T-helper 22 cell (primary cell): ENCODE results near the gene LNX1.

Source experiments
- DNase-seq: peaks from one replicate; pipeline ENCODE4 v3.0.0-alpha.2; 2020; ENCODE audit warnings: low read depth

The LNX1 gene

DNA sequence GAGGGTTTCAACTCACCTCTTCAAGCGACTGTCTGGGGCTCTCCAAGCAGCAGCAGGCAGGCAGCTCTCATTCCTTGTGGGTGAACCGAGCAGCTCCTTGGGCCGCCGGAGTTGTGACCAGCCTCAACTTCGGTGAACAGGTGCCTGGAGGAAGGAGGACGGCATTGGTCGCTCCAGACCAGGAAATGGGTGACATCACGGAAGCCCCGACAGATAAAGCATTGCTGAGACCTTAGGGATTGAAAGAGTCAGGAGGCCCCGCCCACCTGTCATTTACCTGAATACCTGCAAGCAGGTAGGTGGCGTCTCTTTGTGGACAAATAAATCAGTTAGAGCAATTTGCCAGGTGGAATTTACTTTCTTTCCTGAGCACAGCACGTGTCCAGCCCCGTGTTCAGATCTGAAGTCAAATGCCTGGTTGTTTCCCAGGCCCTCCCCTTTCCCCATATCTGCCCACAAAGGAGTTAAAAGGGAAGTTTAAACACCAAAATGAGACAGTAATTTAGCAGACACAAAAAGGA is at the start of gene LNX1:
Gene LNX1, minus strand, starts transcription at position 115 of the 521 bp plus-strand sequence. CDS start 17,484 bp downstream, outside the sequence.
- no peak for DNase-seq

DNA sequence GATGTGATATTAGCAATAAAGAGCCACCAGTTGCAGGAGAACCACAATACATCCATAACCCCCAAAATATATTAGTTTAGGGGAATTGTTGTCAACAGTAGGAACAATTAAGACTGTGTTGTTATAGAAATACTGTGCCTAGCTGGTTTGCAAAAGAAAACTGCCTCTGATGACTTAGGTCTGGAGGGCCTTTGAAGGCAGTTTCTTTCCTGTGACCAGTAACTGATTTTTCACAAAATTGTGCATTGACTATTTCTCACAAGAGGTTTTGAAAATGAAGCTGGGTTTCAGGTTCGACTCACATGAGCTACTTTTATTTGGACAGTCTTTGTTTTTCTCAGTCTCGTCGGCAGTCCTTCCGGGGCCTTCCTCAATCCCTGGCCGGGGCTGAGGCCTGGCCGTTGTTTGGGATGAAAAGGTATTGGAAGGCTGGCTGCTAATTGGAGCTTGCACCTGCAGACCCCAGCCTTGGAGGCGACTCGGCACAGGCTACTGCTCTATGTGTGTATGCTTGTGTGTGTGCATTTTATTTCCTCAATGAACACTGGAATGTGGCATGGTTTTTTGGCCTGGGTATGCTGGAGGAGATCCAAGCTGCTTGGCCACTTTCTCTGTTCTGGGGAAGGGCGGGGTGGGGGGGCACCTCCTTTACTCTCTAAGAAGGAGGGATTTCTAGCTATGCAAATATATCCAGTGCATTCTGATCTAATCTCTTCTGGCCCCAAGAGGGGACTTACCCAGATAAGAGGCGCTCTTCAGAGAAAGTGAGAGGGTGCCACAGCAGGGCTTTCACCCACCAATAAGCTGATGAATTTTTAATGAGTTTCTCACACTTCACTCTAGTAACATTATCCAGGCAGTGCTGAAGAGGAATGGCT is 49.5 kb upstream of the LNX1 start:
- DNase-seq = no peak

DNA sequence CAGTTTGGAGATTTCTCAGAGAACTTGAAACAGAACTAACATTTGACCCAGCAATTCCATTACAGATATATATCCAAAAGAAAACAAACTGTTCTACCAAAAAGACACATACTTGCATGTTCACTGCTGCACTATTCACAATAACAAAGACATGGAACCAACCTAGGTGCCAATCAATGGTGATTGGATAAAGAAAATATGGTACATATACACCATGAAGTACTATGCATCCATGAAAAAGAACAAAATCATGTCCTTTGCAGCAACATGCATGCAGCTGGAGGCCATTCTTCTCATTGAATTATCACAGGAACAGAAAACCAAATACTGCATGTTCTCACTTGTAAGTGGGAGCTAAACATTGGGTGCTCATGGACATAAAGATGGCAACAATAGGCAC is 47.6 kb upstream of the LNX1 start:
- DNase-seq = no peak

DNA sequence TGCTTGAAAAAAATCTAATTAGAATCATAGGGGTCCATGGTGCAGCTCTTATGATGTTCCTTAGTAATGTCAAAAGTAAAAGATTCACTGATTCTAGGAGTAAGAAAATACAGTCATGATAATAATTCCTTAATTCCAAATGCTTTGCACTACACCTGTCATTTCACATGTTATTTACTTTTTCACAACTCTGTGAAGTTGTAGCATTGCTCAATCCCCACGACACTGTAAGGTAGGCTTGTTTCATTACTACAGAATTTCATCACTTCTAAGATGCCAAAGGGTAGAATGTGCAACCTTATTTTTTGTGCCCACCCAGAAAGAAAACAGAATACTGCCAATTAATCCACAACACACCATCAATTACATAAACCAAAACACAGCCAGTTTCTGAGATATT is 46.1 kb upstream of the LNX1 start:
- no peak for DNase-seq

DNA sequence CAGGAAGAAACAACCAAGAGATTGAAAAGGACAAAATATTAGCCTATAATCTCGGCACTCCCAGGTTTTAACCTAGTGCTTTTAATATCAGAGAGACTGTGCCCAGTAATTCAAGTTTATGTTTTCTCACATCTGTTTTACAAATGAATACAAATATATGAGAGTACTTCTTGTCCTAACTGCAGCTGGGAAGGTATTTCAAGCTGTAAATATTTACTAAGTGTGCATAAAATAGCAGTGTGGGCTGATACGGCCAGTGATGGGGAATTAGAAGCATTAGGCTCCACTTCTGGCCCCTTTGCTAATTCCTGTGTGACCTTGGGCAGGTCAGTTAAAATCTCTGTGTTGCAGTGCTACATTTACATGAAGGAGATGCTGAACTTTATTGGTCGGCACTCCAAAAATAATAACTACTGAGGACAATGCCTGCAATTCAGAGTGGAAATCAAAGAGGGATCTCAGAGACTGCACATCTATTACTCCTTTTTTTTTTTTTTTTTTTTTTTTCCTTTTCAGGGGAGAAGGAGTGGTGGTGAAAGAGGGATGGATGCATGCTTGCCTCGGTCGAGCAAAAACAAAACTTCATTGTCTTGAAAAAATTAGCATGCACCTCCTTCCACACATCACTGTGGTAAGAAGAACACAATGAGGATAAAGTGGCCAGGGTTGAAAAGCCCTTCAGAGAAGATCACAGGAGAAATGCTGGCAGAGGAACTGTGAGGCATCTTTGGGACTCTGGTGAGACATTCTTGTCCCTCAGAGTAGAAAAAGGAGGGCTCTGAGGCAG is 44.6 kb upstream of the LNX1 start:
- DNase-seq = no peak

DNA sequence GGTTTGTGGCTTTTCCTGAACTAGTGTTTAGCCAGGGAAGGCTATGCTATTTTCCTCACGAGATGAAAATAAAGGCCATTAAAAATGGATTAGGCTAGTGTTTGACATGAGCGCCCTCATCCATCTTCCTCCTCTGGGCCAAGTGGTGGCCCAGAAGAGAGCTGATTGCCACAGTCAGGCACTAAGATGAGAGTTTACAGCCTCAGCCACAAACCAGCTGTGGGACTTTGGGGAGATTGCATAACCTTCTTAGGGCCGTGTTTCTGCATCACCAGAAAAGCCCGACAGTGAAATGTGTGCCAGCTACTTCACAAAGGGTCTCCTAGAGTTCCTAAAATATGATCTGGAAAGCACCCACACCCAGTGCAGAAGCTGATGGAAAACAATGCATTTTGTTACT is 42.3 kb upstream of the LNX1 start:
- DNase-seq = no peak

DNA sequence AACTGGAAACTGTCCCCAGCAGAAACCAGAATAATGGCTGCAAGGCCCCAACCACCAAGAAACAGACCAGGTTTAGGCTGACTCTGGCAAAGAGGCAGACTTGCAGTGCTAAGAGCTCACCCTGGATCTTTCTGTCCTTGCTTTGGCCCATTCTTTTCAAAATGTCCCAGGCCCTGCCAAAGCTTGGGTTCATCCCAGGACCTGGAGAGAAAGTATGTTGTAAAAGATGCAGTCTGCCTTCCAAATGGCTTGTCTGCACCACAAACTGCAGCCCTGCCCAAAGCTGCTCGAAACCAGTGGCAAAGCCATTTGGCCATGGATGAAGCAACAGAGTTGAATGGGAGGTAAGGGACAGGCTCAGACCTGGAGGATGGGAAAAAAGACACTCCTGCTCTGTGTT is 38.0 kb upstream of the LNX1 start:
- no peak for DNase-seq

DNA sequence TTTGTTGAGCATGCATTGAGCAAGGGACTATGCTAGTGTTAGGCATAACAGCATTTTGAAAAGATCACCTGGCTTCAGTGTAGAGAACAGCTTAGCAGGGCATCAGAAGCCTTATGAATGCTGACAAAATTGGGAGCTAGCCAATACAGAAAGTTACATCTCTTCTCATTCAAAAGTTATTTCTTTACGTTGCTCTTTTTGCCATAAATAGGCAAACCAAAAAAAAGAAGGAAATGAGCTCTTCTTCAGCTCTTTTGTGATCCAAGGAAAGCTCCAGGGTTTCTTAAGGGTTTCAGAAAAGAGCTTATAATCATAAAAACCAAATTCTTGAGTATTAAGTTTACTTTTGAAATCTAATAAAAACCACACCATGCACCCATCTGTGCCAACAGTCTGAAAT is 35.2 kb upstream of the LNX1 start:
- DNase-seq = no peak

DNA sequence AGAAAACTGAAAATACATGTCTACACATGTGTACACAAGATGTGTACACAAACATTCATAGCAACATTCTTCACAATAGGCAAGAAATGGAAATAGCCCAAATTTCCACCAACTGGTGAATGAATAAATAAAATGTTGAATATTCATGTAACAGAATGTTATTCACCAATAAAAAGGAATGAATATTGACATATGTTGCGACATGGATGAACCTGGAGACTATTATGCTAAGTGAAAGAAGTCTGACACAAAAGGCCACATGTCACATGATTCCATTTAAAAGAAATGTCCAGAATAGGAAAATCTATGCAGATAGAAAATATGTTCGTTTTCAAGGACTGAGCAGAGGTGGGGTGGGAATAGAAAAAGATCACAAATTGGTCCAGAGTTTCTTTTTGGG is 34.6 kb upstream of the LNX1 start:
- no peak for DNase-seq

DNA sequence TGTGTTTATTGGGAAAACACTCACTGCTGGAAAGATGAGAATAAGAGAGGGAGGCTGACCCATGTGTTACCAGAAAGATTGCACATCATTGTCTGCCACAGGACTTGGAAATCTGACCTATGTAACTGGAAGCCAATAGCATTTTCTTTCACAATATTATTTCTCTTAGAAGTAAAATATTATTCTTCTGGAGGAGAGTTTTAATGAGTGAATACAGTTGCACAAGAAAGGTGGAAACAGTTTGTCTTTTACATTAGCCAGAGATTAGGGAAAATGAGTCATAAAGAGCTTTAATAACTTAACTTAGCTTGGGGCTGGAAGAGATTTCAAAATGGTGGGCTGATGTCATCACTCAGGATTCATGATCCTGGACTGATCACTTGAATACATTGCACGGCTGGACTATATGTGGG is 31.5 kb upstream of the LNX1 start:
- no peak for DNase-seq

DNA sequence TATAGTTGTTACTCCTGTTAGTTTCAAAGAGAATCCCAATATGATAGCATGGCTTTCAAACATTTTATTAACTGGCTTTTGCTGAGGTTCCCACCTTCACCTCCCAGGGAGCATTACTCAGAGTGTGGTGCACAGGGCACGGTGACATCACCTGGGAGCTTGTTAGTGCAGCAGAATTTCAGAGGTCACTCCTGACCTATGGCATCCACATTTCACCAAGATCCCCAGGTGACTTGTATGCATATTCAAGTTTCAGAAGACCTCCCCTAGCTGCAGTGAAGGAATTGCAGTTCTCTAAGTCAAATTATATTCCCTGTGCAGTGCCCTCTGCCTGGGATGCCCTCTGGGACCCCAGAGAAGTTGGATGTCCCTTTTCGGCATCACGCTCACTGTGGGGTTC is 29.7 kb upstream of the LNX1 start:
- DNase-seq = no peak

DNA sequence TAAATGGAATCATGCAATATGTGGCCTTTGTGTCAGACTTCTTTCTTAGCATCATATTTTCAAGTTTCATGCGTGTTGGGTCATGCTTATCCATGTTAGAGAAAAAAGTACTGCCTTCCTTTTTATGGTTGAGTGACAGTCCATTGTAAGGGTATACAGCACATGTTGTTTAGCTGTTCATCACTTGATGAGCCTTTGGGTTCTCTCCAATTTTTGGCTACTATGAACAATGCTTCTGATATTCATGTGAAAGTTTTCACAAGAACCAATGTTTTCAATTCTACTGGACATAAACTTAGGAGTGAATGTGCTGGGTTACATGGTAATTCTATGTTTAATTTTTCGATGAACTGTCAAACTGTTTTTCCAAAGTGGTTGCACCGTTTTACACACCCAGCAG is 28.1 kb upstream of the LNX1 start:
- no peak for DNase-seq

DNA sequence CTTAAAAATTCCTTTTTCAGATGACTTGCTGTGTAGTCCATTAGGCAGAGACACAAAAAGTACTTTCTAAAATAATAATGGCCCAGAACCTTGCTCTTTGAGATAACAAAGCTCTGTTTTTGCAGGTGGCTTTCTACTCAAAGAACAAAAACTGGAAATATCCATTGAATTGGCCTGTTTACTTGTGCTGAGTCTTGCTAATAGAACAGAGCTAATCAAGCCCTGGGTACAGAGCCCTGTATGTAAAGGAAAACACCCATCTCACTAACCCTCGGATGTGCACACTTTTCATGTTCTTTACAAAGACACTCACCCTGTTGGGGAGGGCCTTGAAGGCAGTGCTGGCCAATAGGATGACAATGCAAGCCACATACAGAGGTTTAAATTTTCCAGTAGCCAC is 27.0 kb upstream of the LNX1 start:
- no peak for DNase-seq

DNA sequence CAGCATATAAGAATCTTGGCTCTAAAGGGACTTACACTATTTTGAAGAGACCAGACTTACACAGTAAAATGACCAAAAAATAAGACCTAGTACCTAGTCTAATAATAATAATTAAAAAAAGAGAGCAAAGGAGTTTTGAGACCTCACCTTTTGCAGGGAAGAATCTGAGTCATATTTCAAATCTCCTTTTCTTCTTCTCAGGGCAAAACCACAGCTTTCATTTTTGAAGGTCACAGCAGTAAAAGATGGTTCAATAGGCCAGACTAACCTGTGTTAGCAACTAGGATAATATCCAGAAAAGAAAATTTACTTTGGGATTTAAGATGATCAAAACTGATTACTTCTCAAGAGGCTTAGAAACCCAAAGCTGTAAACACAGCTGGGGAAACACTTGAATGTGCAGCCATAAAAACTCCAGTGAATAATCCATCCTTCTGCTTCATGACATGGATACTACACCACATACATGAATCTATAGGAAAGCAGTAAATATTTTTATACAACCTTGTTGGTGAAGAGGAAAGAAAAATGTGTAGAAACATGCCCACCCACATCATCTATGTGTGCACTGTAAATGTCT is 25.9 kb upstream of the LNX1 start:
- DNase-seq = no peak

DNA sequence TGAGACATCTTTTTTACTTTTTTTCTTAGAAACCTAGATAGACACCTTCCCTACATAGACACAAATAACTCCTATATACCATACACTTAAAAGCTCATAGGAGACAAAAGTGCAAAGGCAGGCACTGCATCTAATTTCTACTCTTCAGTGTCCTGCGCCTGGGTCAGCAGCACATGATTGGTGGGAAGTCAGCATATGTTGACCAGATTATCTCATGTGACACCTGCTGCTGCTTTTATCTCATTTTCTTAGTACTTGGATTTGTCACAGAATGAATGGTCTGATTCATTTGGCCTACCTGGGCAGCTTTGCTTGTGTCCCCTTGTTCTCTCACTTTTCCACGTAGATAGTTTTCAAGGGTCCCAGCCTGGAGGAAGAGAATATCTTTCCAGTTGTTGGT is 24.9 kb upstream of the LNX1 start:
- DNase-seq = no peak

DNA sequence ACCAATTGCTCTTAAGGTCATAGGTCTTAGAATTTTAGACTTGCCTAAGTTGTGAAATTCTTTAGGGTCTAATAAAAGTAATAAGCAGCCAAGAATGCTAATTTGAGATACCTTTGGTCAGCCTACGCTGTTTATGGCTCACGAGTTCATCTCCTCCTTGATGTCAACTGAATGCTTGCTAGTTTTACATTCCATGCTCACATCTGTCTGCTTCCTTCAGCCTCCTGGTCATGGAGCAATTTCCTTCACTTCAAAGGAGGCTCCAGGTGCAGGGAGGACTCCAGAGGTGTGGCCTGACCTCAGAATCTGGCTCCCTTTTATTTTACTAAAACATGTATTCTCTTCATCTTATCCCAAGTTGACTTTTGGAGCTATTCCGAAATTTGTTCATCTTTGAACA is 23.3 kb upstream of the LNX1 start:
- DNase-seq = no peak

DNA sequence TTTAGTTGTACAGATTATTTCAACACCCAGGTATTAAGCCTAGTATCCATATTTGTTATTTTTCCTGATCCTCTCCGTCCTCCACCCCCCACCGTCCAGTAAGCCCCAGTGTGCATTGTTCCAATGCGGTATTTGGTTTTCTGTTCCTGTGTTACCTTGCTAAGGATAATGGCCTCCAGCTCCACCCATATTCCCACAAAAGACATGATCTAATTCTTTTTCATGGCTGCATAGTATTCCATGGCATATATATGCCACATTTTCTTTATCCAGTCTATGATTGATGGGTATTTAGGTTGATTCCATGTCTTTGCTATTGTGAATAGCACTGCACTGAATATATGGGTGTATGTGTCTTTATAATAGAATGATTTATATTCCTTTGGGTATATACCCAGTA is 22.1 kb upstream of the LNX1 start:
- no peak for DNase-seq

DNA sequence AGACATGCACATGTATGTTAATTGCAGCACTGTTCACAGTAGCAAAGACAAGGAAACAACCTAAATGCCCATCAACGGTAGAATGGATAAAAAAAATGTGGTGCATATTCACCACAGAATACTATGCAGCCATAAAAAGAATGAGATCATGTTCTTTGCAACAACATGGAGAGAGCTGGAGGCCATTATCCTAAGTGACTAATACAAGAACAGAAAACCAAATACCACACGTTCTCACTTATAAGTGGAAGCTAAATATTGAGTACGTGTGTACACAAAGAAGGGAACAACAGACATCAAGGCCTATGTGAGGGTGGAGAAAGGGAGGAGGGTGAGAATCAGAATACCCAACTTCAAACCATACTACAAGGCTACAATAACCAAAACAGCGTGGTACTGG is 17.4 kb upstream of the LNX1 start:
- no peak for DNase-seq

DNA sequence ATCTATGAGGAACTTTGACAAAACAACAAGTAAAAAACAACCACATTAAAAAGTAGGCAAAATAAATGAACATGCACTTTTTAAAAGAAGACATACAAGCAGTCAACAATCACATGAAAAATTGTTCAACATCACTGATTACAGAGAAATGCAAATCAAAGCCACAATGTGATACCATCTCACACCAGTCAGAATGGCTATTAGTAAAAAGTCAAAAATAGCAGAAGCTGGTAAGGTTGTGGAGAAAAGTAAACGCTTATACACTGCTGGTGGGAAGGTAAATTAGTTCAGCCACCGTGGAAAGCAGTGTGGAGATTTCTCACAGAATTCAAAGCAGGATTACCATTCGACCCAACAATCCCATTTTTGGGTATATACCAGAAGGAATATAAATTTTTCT is 17.0 kb upstream of the LNX1 start:
- DNase-seq = no peak

DNA sequence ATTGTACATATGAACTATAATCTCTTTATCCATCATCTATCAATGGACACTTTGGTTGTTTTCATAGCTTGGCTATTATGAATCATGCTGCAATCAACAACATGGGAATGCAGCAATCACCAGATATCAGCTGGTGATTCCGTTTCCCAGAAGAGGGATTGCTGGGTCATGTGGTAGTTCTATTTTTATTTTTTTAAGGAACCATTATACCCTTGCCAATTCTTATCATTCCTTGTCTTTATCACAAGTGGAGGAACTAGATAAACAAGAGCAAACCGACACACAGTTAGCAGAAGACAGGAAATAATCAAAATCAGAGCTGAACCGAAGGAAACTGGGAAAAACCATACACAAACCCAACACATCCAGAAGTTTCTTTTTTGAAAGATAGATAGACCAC is 14.5 kb upstream of the LNX1 start:
- no peak for DNase-seq

DNA sequence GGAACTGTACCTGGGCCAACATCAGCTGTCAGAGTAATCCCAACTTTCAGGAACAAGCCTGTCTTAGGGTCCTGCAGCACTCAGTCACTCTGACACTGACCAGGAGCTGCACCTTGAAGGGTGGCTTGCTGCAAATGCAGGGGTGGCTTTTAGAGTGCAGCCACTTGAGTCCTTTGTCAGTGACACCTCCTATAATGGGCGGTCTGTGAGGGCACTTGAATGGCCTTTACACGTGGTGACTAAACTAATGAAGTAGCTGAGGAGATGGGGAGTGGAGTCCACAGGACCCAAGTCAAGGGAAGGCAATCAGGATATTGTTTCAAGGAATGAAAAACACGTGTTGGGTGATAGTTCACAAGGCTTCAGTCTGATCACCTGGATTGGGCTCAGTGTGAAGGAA is 11.1 kb upstream of the LNX1 start:
- no peak for DNase-seq

DNA sequence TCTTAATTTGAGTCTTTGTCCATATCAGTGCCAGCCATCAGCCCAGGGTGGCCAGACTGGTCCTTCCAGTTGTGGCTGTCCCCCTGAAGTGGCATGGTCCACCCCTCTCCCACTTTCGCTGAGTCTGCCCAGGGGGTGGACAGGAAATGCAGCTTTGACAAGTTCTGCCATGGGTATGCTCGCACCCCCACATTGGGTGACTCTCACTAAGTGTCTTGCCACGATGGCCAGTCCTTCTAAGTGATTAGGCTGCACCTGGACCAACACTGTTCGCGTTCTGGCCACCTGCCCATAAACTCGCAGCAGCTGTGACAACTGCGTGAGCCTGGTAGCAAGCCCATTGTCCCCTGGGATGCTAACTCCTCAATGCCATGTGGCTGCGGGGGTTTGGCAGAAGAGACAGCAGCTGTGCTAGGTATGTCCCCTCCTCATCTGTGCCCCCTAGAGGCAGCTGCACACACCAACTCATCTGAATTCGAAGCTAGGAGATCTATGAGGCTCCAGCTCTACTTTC is 10.0 kb upstream of the LNX1 start:
- DNase-seq = no peak

DNA sequence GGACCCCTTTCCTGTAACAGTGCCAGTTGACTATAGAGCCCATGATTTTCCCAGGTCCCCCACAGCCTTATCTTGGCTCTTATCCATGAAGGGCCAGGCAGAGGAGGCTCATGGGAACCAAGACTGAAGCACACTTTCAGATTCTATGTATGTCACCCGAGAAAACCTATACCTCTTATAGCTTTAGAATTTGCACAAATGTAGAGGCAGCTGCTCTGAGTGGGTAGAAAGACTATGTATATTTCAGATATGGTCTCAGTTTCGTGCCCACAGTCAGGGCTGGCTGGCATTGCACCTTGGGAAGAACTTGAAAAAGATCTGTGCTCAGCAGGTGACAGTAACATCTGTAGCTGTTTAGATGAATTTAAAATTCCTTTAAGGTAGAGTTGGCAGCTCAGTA is 8.3 kb upstream of the LNX1 start:
- DNase-seq = no peak
